Muscle of arm (tissue), 12 donors: ENCODE results near the gene PMEL. TPM values are rescaled to one million over a fixed set of nuclear protein-coding genes. Genes with fewer than 3 reads are reported as not detected.
"Not testable (repeated sequence)": the region's sequence is repeated elsewhere in the genome, so short reads cannot be mapped to it uniquely, and the experiment has no call there.

ENCODE experiments used
- DNase-seq: peaks from one replicate; pipeline ENCODE4 v3.0.0-alpha.2; 2013
- polyA plus RNA-seq, 12 donors: library from polyadenylated mRNA; unstranded; fragments of 120-200 nt; gene quantifications; one replicate each; pipeline ENCODE4 v1.2.1, GENCODE V29; 2013; ENCODE audit not compliant: insufficient read length in 12 of 12

PMEL gene
- polyA plus RNA-seq, 12 donors = 0.58 to 51.6 (median 1.9) TPM; not detected in 2

- DNase-seq = no peak
These were observed 19.0 kb upstream of the PMEL start for GRCh38 chr12:55984861-55985260.

GRCh38 chr12:55983232-55983842 lies 17.5 kb upstream of the PMEL start:
- DNase-seq = no peak

GRCh38 chr12:55982319-55982936 lies 16.6 kb upstream of the PMEL start:
- DNase-seq = no peak

- DNase-seq = not testable (repeated sequence)
These were observed 16.0 kb upstream of the PMEL start for GRCh38 chr12:55981882-55982281.

- no peak for DNase-seq
These were observed 13.2 kb upstream of the PMEL start for GRCh38 chr12:55979069-55979468.

GRCh38 chr12:55978393-55978792 lies 12.6 kb upstream of the PMEL start:
- DNase-seq = no peak

GRCh38 chr12:55974308-55974730 lies 8.5 kb upstream of the PMEL start:
- DNase-seq = no peak

- peak; percentile 99 for DNase-seq
These were observed 7.9 kb upstream of the PMEL start, which contains the start of gene RAB5B for GRCh38 chr12:55973599-55974307. TSS of gene RAB5B (plus strand) at chr12:55974078. CDS start at chr12:55986961, 12,883 bp downstream.

GRCh38 chr12:55972911-55973598 lies 7.2 kb upstream of the PMEL start:
- peak; percentile 55 for DNase-seq

- no peak for DNase-seq
These were observed 6.6 kb upstream of the PMEL start for GRCh38 chr12:55972456-55972855.

- no peak for DNase-seq
These were observed 6.2 kb upstream of the PMEL start for GRCh38 chr12:55972042-55972441.

GRCh38 chr12:55970775-55971174 lies 4.9 kb upstream of the PMEL start:
- DNase-seq = no peak

GRCh38 chr12:55969356-55969755 lies 3.5 kb upstream of the PMEL start:
- DNase-seq = no peak

- DNase-seq = peak; percentile 93
These were observed 803 bp upstream of the PMEL start, which contains the start of gene CDK2 for GRCh38 chr12:55966408-55967281. TSS of gene CDK2 (plus strand) at chr12:55966830. CDS start at chr12:55967009, 179 bp downstream.

- DNase-seq = no peak
These were observed 602 bp downstream of the PMEL start for GRCh38 chr12:55965240-55965639.

GRCh38 chr12:55963760-55964159 lies 2.1 kb downstream of the PMEL start:
- no peak for DNase-seq

GRCh38 chr12:55957106-55957859 lies 8.6 kb downstream of the PMEL start:
- no peak for DNase-seq

- no peak for DNase-seq
These were observed 9.9 kb downstream of the PMEL start for GRCh38 chr12:55955800-55956508.

GRCh38 chr12:55955344-55955743 lies 10.5 kb downstream of the PMEL start:
- DNase-seq = no peak

- no peak for DNase-seq
These were observed 19.3 kb downstream of the PMEL start for GRCh38 chr12:55946553-55946952.
